Heart right ventricle (tissue), 16 donors: ENCODE data around the gene CACNB2. TPM values are rescaled to one million over a fixed set of nuclear protein-coding genes. Genes with fewer than 3 reads are reported as not detected.
A peak's percentile ranks its signal among the peaks of the same experiment; 100 is the strongest.

Source experiments
- ATAC-seq, 8 donors: fragments of 200-7000 bp; cut with Tn5 transposase; one replicate each; pipeline ENCODE4 v1.9.1; 2020; ENCODE audit warnings: mild to moderate bottlenecking in 8 of 8, moderate library complexity in 8 of 8, moderate number of reproducible peaks in 1 of 8
- DNase-seq, 2 donors: peaks; one replicate each; pipeline ENCODE4 v3.0.0-alpha.2; 2020
- H3K27ac ChIP-seq, 10 donors: fragments of 200-600 bp; sonication (generic) in 2 of 10; one replicate each; pipeline versions ENCODE4 v1.5.0 to v1.8.0; 2020 to 2022; ENCODE audit warnings: mild to moderate bottlenecking in 3 of 10
- H3K27me3 ChIP-seq, 7 donors: fragments of 200-600 bp; one replicate each; pipeline ENCODE4 v1.8.0; 2021 to 2022; ENCODE audit warnings: mild to moderate bottlenecking in 2 of 7
- H3K36me3 ChIP-seq, 9 donors: fragments of 200-600 bp; sonication (generic) in 1 of 9; one replicate each; pipeline versions ENCODE4 v1.5.0 to v1.8.0; 2020 to 2022; ENCODE audit warnings: mild to moderate bottlenecking in 2 of 9
- H3K4me1 ChIP-seq, 9 donors: fragments of 200-600 bp; sonication (generic) in 1 of 9; one replicate each; pipeline versions ENCODE4 v1.5.0 to v1.8.0; 2020 to 2022; ENCODE audit warnings: mild to moderate bottlenecking in 4 of 9
- H3K4me3 ChIP-seq, 10 donors: fragments of 200-600 bp; sonication (generic) in 2 of 10; one replicate each; pipeline versions ENCODE4 v1.5.0 to v1.8.0; 2020 to 2022; ENCODE audit warnings: mild to moderate bottlenecking in 7 of 10, moderate library complexity in 2 of 10
- H3K9me3 ChIP-seq, 11 donors: fragments of 200-600 bp in 10 of 11; sonication (generic) in 2 of 11; one replicate each; pipeline versions ENCODE4 v1.5.0 to v1.8.0; 2013 to 2022; ENCODE audit warnings: mild to moderate bottlenecking in 2 of 11, control low read depth in 1 of 11, moderate library complexity in 1 of 11
- CTCF ChIP-seq, 9 donors: fragments of 200-600 bp; sonication (generic) in 2 of 9; IDR thresholded peaks; one replicate each; pipeline versions ENCODE4 v1.5.0 to v1.8.0; 2021 to 2022; ENCODE audit warnings: antibody characterized with exemption in 9 of 9, mild to moderate bottlenecking in 5 of 9, moderate library complexity in 1 of 9
- WGBS, 2 donors: extraction: QIAGEN DNeasy Blood & Tissue Kit; methylation state at CpG; one replicate each; pipeline ENCODE4 v1.1.7; 2013; ENCODE audit warnings: inconsistent platforms in 1 of 2; 5-methylcytosine and 5-hydroxymethylcytosine counted together
- intact Hi-C, 10 donors: fragments of 100-400 bp; cut with DNase I; formaldehyde crosslinking; loops; one replicate each; pipeline versions ENCODE4 v1.11.1 to v1.14.2; 2022
- polyA plus RNA-seq, 2 donors: library from polyadenylated mRNA; stranded (reverse); fragments of 200-250 nt; gene quantifications; one replicate each; pipeline ENCODE4 v1.2.3, GENCODE V29; 2013
- total RNA-seq, 10 donors: library from RNA; stranded (reverse); fragmentation: NEBNext Ultra II Directional in 3 of 10; extraction: Animal tissue kit (Norgen Biotek cat#: 25700) in 3 of 10; gene quantifications; one replicate each; pipeline versions ENCODE4 v1.2.1 to v1.2.4, GENCODE V29; 2021 to 2023
- donor health status: Arrhythmogenic right ventricular cardiomyopathy.
- donor health status: ischemic (EF 13 %, LVEDD 7.1; RV severe dilation, severe dysfunction).
- donor health status: healthy with polysubstance abuse.
- donor health status: DM: no; HTN: yes; CAD: no.
- donor health status: DM: no; HTN: no; CAD: no.
- donor health status: ischemic (EF 25% LVEDD 6.9; RV normal size, moderate dysfunction).
- donor health status: ischemic (EF 25% LVEDD 5.7; RV mildly dilated, moderate dysfunction).
- donor health status: healthy.
- donor health status: DM: yes; HTN: yes; CAD: no.
- donor health status: Ischemic cardiomyopathy.
- donor health status: ischemic (EF 35%, LVEDD 5.7; RV mildly dilated, moderate dysfunction).
- donor health status: nonischemic (EF 11% LVEDD 7.7; RV severe dilation, severe dysfunction).
- donor health status: DM: yes; HTN: yes; CAD: no.
- donor health status: PGD.
- donor health status: ischemic (EF 29% LVEDD 5.4; RV normal size, mild dysfunction).
- donor health status: nonischemic (EF 23%, LVEDD 6.1; RV moderate dilation, normal function).

Gene CACNB2
- total and polyA plus RNA-seq, 12 donors: 8.9 to 71.1 (median 36.7) TPM

GRCh38 chr10:18469125-18469524 is 328.9 kb downstream of the CACNB2 start:
- H3K4me1 ChIP-seq: peaks cover 3 to 46% (median 14%) of the 10 kb centered on the region in 9 donors
- intact Hi-C loops: loop anchor here in 4 of 10 donors (5.0 to 10.0 kb wide), 2 partner anchors 47 to 124 kb away; no protein-coding TSS in a partner anchor
- DNase-seq (no peak), ATAC-seq (no peak)
- H3K36me3 ChIP-seq: no peaks in the 10 kb centered on the region
- no peak for TF ChIP-seq CTCF (IDR thresholded peaks at IDR 0.05)
- 71 to 78% methylated on average over 2 of the region's 2 CpGs for WGBS, 2 donors
- H3K27ac ChIP-seq: peak overlapping the region in 2 of 10 donors; percentile 11 to 44
- H3K27me3 ChIP-seq: no peaks in the 10 kb centered on the region
- H3K9me3 ChIP-seq: no peaks in the 10 kb centered on the region
- no peak overlapping the region for H3K4me3 ChIP-seq

- DNase-seq: no peak
- Histone ChIP-seq H3K36me3 (no peaks in the 10 kb centered on the region), H3K4me1 (peaks cover 0 to 37% (median 14%) of the 10 kb centered on the region in 9 donors), H3K9me3 (no peaks in the 10 kb centered on the region), H3K27me3 (no peaks in the 10 kb centered on the region), H3K27ac (peak overlapping the region; percentile 72 to 92 (median 82)), H3K4me3 (peak overlapping the region in 2 of 10 donors; percentile 3 to 12)
- TF ChIP-seq CTCF (IDR thresholded peaks at IDR 0.05): peak in 3 of 9 donors; percentile 23 to 46 (median 35)
- ATAC-seq: peak in 6 of 8 donors; percentile 21 to 65 (median 40)
- WGBS, 2 donors: 35 to 56% methylated on average over 5 of the region's 5 CpGs
- intact Hi-C loops: loop anchor here in 2 of 10 donors (5.0 to 10.0 kb wide), 2 partner anchors 131 to 158 kb away; no protein-coding TSS in a partner anchor
Measured at GRCh38 chr10:18472977-18473376, 332.8 kb downstream of the CACNB2 start.

GRCh38 chr10:18473424-18474117 is 333.3 kb downstream of the CACNB2 start:
- Histone ChIP-seq H3K4me1 (peaks cover 0 to 37% (median 14%) of the 10 kb centered on the region in 9 donors), H3K27me3 (no peaks in the 10 kb centered on the region), H3K4me3 (peak overlapping the region in 1 of 10 donors; percentile 12), H3K36me3 (no peaks in the 10 kb centered on the region), H3K27ac (peak overlapping the region; percentile 72 to 92 (median 82)), H3K9me3 (no peaks in the 10 kb centered on the region)
- peak in 1 of 2 donors; percentile 69 for DNase-seq
- ATAC-seq: peak; percentile 79 to 96 (median 94)
- 31 to 36% methylated on average over 12 of the region's 12 CpGs for WGBS, 2 donors
- TF ChIP-seq CTCF (IDR thresholded peaks at IDR 0.05): no peak
- intact Hi-C loops: loop anchor here in 2 of 10 donors (5.0 to 10.0 kb wide), 2 partner anchors 131 to 159 kb away; no protein-coding TSS in a partner anchor

GRCh38 chr10:18474118-18474455 is 333.9 kb downstream of the CACNB2 start:
- ATAC-seq: peak in 3 of 8 donors; percentile 5 to 43 (median 16)
- intact Hi-C loops: loop anchor here in 2 of 10 donors (5.0 to 10.0 kb wide), 2 partner anchors 132 to 159 kb away; no protein-coding TSS in a partner anchor
- 64 to 77% methylated on average over 8 of the region's 8 CpGs for WGBS, 2 donors

More at GRCh38 chr10:18474118-18474455, 333.9 kb downstream of the CACNB2 start:
- Histone ChIP-seq H3K4me3 (no peak overlapping the region), H3K36me3 (no peaks in the 10 kb centered on the region), H3K27ac (peak overlapping the region; percentile 72 to 92 (median 82)), H3K27me3 (no peaks in the 10 kb centered on the region), H3K9me3 (no peaks in the 10 kb centered on the region), H3K4me1 (peaks cover 0 to 37% (median 14%) of the 10 kb centered on the region in 9 donors)
- no peak for DNase-seq
- no peak for TF ChIP-seq CTCF (IDR thresholded peaks at IDR 0.05)
